Ectodermal cell (in vitro differentiated cells): Measurements from ENCODE around the gene KLHL29.

Experiments
- H3K27ac ChIP-seq: 2 replicates; pipeline ENCODE4 v1.7.0; 2013; ENCODE audit warnings: mild to moderate bottlenecking, low read depth, low read length; ENCODE audit not compliant: insufficient read depth, poor library complexity, severe bottlenecking
- H3K27me3 ChIP-seq: 2 replicates; pipeline ENCODE4 v1.7.0; 2013; ENCODE audit warnings: mild to moderate bottlenecking, low read length; ENCODE audit not compliant: insufficient read depth, control insufficient read depth, poor library complexity, severe bottlenecking
- H3K36me3 ChIP-seq: one replicate; pipeline ENCODE4 v1.7.0; 2013; ENCODE audit warnings: low read length; ENCODE audit not compliant: control insufficient read depth, insufficient read depth
- H3K4me1 ChIP-seq: one replicate; pipeline ENCODE4 v1.7.0; 2013; ENCODE audit warnings: low read length; ENCODE audit not compliant: control insufficient read depth, insufficient read depth
- H3K4me3 ChIP-seq: 2 replicates; pipeline ENCODE4 v1.7.0; 2013; ENCODE audit warnings: low read depth, low read length, control low read depth; ENCODE audit not compliant: insufficient read depth
- H3K9me3 ChIP-seq: 2 replicates; pipeline ENCODE4 v1.7.0; 2013; ENCODE audit warnings: mild to moderate bottlenecking, low read length, moderate library complexity; ENCODE audit not compliant: control insufficient read depth
- WGBS, 2 experiments: methylation state at CpG; one replicate each; pipeline ENCODE4 v1.1.7; 2013; ENCODE audit warnings: missing lambda C conversion rate in 2 of 2; 5-methylcytosine and 5-hydroxymethylcytosine counted together

Gene KLHL29

DNA sequence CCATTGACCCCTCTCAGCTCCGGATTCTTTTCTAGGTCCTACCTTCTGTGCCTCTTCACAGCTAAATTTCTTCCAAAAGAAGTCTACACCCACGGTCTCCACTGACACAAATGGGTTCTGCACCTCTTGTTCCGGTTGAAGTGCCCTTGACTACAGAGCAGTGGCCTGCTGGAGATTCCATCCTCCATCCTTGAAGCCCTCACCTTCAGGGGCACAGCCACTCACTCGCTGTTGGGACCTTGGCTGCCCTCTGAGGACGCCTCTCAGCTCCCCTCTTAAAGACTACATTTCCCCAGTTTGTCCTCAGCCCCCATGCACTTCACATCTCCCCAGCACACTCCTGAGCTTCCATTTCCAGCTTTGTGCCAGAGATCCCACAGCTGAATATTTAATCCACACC, 315.6 kb downstream of the KLHL29 start:
- Histone ChIP-seq H3K36me3 (no peaks in the 10 kb centered on the region), H3K27ac (no peak overlapping the region), H3K9me3 (no peaks in the 10 kb centered on the region), H3K27me3 (no peaks in the 10 kb centered on the region), H3K4me1 (peaks cover 6% of the 10 kb centered on the region), H3K4me3 (no peak overlapping the region)
- 93 to 94% methylated on average over 5 of the region's 5 CpGs for WGBS, 2 experiments

DNA sequence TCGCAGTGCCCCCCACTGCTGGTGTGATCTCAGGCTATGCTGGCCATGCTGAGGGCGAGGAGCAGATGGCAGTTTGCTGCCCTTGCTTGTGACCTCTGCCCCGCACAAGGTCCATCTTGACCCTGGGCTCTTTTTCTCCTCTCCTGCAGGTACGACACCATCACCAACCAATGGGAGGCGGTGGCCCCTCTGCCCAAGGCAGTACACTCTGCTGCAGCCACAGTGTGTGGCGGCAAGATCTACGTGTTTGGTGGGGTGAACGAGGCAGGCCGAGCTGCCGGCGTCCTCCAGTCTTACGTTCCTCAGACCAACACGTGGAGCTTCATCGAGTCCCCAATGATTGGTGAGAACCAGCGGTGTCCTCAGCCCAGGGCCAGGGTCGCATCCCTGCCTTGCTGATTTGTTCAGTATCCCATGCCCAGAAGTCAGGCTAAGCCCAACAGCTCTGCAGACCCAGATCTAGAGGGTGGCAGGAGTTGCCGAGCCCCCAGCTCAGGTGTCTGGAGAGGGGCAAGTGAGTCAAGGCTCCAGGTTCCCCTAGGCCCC, 318.1 kb downstream of the KLHL29 start:
- no peaks in the 10 kb centered on the region for H3K9me3 ChIP-seq
- 96 to 97% methylated on average over 17 of the region's 17 CpGs for WGBS, 2 experiments
- H3K27ac ChIP-seq: no peak overlapping the region
- H3K4me1 ChIP-seq: peaks cover 6% of the 10 kb centered on the region
- H3K4me3 ChIP-seq: no peak overlapping the region
- H3K27me3 ChIP-seq: no peaks in the 10 kb centered on the region
- H3K36me3 ChIP-seq: no peaks in the 10 kb centered on the region

DNA sequence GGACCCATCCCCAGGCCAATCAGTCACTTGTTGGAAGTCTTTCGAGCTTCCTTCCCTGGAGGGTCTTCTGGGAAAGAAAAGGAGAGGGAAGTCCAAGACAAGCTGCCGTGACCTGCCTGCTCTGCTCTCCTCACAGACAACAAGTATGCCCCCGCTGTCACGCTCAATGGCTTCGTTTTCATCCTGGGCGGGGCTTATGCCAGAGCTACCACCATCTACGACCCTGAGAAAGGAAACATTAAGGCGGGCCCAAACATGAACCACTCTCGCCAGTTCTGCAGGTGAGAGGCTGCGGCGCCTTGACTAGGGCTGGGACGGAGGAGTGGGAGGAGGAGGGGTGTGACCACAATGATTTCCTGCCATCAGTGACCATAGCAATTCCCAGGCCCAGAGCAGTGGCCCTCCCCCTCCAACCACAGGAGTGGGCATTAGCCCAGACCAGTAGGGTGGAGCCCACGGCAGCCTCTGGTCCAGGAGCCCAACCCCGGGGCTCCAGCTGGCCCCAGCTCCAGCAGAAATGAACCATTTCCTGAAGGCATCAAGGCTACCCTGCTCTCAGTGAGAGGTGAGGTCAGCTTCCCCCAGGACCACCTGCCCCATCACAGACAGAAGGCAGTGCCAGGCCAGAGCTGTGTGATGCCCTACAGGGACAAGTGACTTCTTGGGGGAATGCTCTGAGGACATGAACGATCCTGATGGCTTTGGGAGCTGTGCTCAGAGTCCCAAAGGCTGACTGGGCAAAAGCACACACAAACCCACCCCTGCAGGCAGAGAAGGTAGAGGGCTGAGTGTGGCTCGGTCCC, 318.8 kb downstream of the KLHL29 start:
- Histone ChIP-seq H3K36me3 (no peaks in the 10 kb centered on the region), H3K4me1 (peaks cover 6% of the 10 kb centered on the region)
- WGBS, 2 experiments: 88 to 90% methylated on average over 16 of the region's 16 CpGs

DNA sequence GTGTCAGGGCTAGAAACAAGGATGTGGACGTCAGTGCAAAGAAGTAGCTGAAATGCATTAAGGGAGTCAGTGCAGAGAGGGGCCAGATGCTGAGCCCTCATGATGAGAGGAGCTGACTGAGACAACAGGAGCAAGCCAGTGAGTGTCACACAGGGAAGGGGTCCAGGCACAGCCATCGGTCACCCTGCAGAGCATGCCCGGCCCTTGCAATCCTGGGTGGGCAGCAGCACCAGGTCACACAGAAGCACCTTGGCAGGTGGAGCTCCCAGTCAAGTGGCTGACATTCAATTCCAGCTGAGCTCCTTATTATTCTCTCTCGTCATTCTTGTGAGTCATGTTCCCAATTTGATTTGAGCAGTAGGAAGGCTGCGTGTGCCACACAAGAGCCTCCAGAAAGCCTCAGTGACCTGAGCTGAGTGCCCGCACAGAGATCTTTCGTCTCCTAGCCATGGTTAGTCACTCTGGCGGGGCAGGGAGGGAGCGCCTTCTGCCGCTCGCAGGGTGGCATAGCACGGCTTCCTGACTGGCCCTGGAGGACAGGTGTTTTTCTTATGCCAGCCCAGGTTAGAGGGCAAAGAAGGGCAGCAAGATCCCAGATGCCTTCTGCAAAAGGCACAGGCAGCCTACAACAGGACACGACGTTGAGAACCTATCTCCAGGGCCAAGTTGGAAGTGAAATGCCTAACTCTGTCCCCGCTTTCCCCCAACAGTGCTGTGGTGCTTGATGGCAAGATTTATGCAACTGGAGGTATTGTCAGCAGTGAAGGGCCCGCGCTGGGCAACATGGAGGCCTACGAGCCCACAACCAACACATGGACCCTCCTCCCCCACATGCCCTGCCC, 321.0 kb downstream of the KLHL29 start:
- Histone ChIP-seq H3K9me3 (no peaks in the 10 kb centered on the region), H3K36me3 (no peaks in the 10 kb centered on the region), H3K27me3 (no peaks in the 10 kb centered on the region), H3K4me3 (no peak overlapping the region), H3K4me1 (peaks cover 6% of the 10 kb centered on the region), H3K27ac (no peak overlapping the region)
- WGBS, 2 experiments: 92 to 93% methylated on average over 18 of the region's 18 CpGs

More for the DNA sequence above, 318.8 kb downstream of the KLHL29 start:
- Histone ChIP-seq H3K27me3 (no peaks in the 10 kb centered on the region), H3K27ac (no peak overlapping the region), H3K9me3 (no peaks in the 10 kb centered on the region), H3K4me3 (no peak overlapping the region)

DNA sequence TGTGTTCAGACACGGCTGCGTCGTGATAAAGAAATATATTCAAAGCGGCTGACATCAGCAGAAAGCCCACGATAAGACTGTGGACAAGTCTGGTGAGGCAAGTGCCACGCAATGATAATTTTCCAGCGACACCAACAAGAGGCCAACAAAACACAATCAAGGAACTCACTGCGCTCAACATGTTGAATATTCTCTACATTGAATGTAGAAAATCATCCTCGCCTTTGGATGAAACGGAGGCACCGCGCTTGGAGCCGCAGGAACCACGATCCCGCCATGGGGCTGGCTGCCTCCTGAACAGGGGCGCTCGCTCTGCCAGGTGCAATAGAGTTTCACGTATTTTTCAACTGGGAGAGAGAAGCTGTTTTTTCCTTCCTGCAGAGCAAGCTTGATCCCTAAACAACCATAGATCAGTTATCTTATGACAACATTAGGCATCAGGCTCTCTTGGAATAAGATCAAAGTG, 321.7 kb downstream of the KLHL29 start:
- peaks cover 8% of the 10 kb centered on the region for H3K4me1 ChIP-seq
- 96% methylated on average over 18 of the region's 18 CpGs for WGBS, 2 experiments
- no peaks in the 10 kb centered on the region for H3K27me3 ChIP-seq
- no peaks in the 10 kb centered on the region for H3K9me3 ChIP-seq
- no peaks in the 10 kb centered on the region for H3K36me3 ChIP-seq
- no peak overlapping the region for H3K4me3 ChIP-seq
- H3K27ac ChIP-seq: no peak overlapping the region

DNA sequence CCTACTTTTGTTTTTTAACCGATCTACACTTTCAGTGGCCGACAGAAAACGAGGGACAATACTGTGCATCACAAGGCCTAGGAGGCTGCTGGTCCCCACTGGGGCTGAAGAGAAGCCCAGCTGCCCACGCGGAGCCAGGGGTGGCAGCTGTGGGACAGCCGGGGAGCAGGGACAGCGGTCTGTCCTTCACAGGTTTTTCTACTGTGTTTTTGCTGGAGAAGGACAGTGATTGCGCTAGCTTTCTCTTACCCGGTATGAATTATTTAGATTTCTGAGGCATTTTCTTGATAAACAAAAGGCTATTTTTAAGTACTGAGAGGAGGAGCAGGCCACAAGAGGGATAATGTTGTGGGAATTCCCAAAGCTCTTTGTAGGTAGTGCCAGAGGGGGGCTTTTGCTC, 322.1 kb downstream of the KLHL29 start:
- Histone ChIP-seq H3K36me3 (no peaks in the 10 kb centered on the region), H3K9me3 (no peaks in the 10 kb centered on the region), H3K27me3 (no peaks in the 10 kb centered on the region), H3K4me1 (peaks cover 12% of the 10 kb centered on the region), H3K27ac (no peak overlapping the region), H3K4me3 (no peak overlapping the region)
- WGBS, 2 experiments: 91 to 92% methylated on average over 9 of the region's 9 CpGs

DNA sequence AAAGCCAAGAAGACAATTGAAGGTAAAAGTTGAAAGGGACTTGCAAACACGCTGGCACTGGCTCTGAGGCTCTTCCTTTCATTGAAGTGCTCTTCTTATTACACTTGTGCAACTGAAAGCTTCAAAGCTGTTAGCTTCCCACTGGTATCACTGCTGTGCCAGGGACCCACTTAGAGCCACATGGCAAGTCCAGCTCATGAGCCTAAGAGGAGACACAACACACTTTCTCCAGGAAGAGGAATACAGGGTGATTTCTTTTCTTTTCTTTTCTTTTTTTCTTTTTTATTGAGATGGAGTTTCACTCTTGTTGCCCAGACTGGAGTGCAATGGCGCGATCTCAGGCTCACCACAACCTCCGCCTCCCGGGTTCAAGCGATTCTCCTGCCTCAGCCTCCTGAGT, 323.8 kb downstream of the KLHL29 start:
- no peaks in the 10 kb centered on the region for H3K27me3 ChIP-seq
- H3K4me3 ChIP-seq: no peak overlapping the region
- H3K27ac ChIP-seq: no peak overlapping the region
- WGBS, 2 experiments: 94 to 96% methylated on average over 6 of the region's 6 CpGs
- no peaks in the 10 kb centered on the region for H3K36me3 ChIP-seq
- H3K4me1 ChIP-seq: peaks cover 17% of the 10 kb centered on the region
- H3K9me3 ChIP-seq: no peaks in the 10 kb centered on the region

DNA sequence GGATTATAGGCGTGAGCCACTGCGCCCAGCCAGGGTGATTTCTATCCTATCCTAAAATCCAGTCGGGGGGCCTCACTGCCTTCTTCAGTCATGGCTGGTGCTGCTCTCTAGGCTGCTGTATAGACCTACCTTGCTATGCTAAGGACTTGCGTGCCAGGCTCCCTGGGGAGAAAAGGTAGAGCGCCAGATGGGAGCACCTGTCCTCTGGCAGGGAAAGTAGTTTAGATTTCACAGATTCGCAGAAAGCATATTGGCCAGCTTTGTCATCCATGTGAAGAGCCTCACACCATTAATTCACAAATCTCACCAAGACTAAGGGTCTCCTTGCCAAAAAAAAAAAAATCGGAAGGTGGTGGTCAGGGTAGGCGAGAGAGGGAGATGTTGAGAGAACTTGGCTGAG, 324.3 kb downstream of the KLHL29 start:
- H3K27me3 ChIP-seq: no peaks in the 10 kb centered on the region
- H3K9me3 ChIP-seq: no peaks in the 10 kb centered on the region
- H3K4me3 ChIP-seq: no peak overlapping the region
- no peak overlapping the region for H3K27ac ChIP-seq
- peaks cover 15% of the 10 kb centered on the region for H3K4me1 ChIP-seq
- no peaks in the 10 kb centered on the region for H3K36me3 ChIP-seq
- WGBS, 2 experiments: 95 to 96% methylated on average over 7 to 8 of the region's 8 CpGs

DNA sequence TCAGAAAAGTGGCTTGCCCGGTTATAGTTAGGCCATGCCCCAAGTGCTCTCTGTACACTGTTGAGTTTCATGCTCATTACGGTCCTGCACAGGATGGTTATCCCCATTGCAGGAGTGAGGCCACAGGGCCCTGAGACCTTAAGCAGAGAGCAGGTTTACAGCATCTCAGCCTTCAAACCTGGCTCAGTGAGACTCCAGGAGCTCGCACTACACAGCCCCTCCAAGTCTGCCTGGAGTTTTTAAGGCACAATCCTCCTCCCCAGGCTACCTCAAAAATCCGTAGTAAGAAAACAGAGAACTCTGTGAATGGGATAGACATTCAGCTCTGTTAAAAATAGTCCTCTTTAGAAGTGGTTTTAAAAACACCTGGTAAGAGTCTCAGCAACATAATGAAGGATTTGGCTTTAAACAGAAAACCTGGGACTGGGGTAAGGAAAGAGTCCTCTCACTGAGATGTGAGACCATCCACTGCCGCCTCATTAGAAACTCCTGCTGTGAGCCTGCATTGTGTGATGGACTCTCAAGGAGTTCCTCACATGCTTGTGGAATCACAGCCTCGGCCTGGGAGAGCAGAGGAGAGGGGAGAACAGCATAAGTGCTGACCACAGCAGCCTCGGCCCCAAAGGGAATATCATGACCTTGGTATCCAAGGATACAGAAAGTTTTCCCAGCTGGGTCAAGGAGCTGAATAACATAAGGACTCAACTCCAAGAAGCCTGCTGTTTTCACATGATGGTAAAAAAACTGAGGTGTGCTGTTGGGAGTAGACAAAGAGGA, 327.2 kb downstream of the KLHL29 start:
- 42 to 43% methylated on average over 7 of the region's 7 CpGs for WGBS, 2 experiments
- Histone ChIP-seq H3K4me1 (peaks cover 15% of the 10 kb centered on the region), H3K27ac (peak overlapping the region; percentile 54)

More for the DNA sequence above, 327.2 kb downstream of the KLHL29 start:
- no peaks in the 10 kb centered on the region for H3K27me3 ChIP-seq
- H3K4me3 ChIP-seq: no peak overlapping the region
- no peaks in the 10 kb centered on the region for H3K9me3 ChIP-seq
- H3K36me3 ChIP-seq: no peaks in the 10 kb centered on the region
